SK-N-SH (cell line): Measurements from ENCODE around the gene S100A5. TPM values are rescaled to one million over a fixed set of nuclear protein-coding genes. Genes with fewer than 3 reads are reported as not detected.

Experiments used
- CTCF ChIA-PET: fragments of 300-600, 350-600 bp; formaldehyde crosslinking; extraction: SDS; loops from one replicate; lab custom pipeline; 2021; lab: Yijun Ruan, JAX
- POLR2A ChIA-PET: fragments of 350-600 bp; sonication (Branson Sonifier 250); formaldehyde crosslinking; extraction: SDS; loops from one replicate; lab custom pipeline; 2020; ENCODE audit warnings: antibody characterized with exemption, inconsistent platforms; lab: Yijun Ruan, JAX
- DNase-seq: peaks from one replicate; pipeline ENCODE4 v3.0.0; 2012
- H2AFZ ChIP-seq: fragments of 200-600 bp; sonication (generic); 2 replicates; pipeline ENCODE4 v1.8.1; 2016; ENCODE audit warnings: antibody characterized with exemption, mild to moderate bottlenecking, low read depth
- H3F3A ChIP-seq: fragments of 200-600 bp; sonication (generic); replicated peaks from 2 replicates; pipeline ENCODE3; 2016; ENCODE audit warnings: antibody characterized with exemption, mild to moderate bottlenecking; ENCODE audit not compliant: insufficient read depth
- H3K27ac ChIP-seq, 2 experiments: fragments of 200-500 bp in 1 of 2; fragments of 200-600 bp in 1 of 2; sonication (Bioruptor generic) in 1 of 2; sonication (generic), shearing (Covaris generic) in 1 of 2; 2 replicates each; pipeline versions ENCODE4 v1.5.1 to v1.6.1; 2014 to 2016; ENCODE audit warnings: low read depth in 2 of 2, inconsistent platforms in 1 of 2, low read length in 1 of 2, mild to moderate bottlenecking in 1 of 2, mixed read lengths in 1 of 2
- H3K27me3 ChIP-seq: fragments of 200-600 bp; sonication (generic), shearing (Covaris generic); 2 replicates; pipeline ENCODE4 v1.6.1; 2016; ENCODE audit warnings: mixed run types; ENCODE audit not compliant: insufficient read depth
- H3K36me3 ChIP-seq, 2 experiments: fragments of 200-500 bp in 1 of 2; fragments of 200-600 bp in 1 of 2; sonication (Bioruptor generic) in 1 of 2; sonication (generic) in 1 of 2; replicated peaks in 1 of 2; 2 replicates each; pipeline versions ENCODE3 to v1.5.1; 2014 to 2016; ENCODE audit warnings: low read length in 1 of 2, mild to moderate bottlenecking in 1 of 2; ENCODE audit not compliant: insufficient read depth in 2 of 2, control insufficient read depth in 1 of 2
- H3K4me1 ChIP-seq, 2 experiments: fragments of 200-500 bp in 1 of 2; fragments of 200-600 bp in 1 of 2; sonication (Bioruptor generic) in 1 of 2; sonication (generic), shearing (Covaris generic) in 1 of 2; 2 replicates each; pipeline versions ENCODE4 v1.5.1 to v1.6.1; 2014 to 2016; ENCODE audit warnings: low read depth in 1 of 2, low read length in 1 of 2, mixed run types in 1 of 2; ENCODE audit not compliant: insufficient read depth in 2 of 2, control insufficient read depth in 1 of 2
- H3K4me2 ChIP-seq: fragments of 200-600 bp; sonication (generic), shearing (Covaris generic); 2 replicates; pipeline ENCODE4 v1.6.1; 2017; ENCODE audit warnings: mixed run types
- H3K4me3 ChIP-seq, 2 experiments: fragments of 200-500 bp in 1 of 2; fragments of 200-600 bp in 1 of 2; sonication (Bioruptor generic) in 1 of 2; sonication (generic), shearing (Covaris generic) in 1 of 2; 2 replicates each; pipeline versions ENCODE4 v1.5.1 to v1.8.1; 2014 to 2016; ENCODE audit warnings: low read depth in 2 of 2, inconsistent platforms in 1 of 2, low read length in 1 of 2, mild to moderate bottlenecking in 1 of 2, mixed read lengths in 1 of 2, moderate library complexity in 1 of 2
- H3K79me2 ChIP-seq: fragments of 200-600 bp; sonication (generic); 2 replicates; pipeline ENCODE4 v1.8.1; 2017; ENCODE audit warnings: mild to moderate bottlenecking; ENCODE audit not compliant: insufficient read depth
- H3K9ac ChIP-seq: fragments of 200-600 bp; sonication (generic); 2 replicates; pipeline ENCODE4 v1.6.1; 2017; ENCODE audit warnings: mixed run types
- H3K9me2 ChIP-seq: fragments of 200-600 bp; sonication (generic); 2 replicates; pipeline ENCODE4 v1.6.1; 2017; ENCODE audit warnings: mixed run types
- H3K9me3 ChIP-seq: fragments of 200-600 bp; sonication (generic); 2 replicates; pipeline ENCODE4 v1.6.1; 2017; ENCODE audit warnings: mixed run types, mild to moderate bottlenecking, moderate library complexity
- H4K20me1 ChIP-seq: fragments of 200-600 bp; sonication (generic); 2 replicates; pipeline ENCODE4 v1.6.1; 2017; ENCODE audit warnings: mild to moderate bottlenecking, mixed run types; ENCODE audit not compliant: insufficient read depth
- CTCF ChIP-seq: fragments of 200-600 bp; sonication (generic); IDR thresholded peaks from 2 replicates; pipeline ENCODE4 v1.6.1; 2017; ENCODE audit warnings: antibody characterized with exemption, mild to moderate bottlenecking, moderate library complexity
- ELF1 ChIP-seq: IDR thresholded peaks from 2 replicates; pipeline ENCODE4 v1.4.0; 2012
- GABPA ChIP-seq: IDR thresholded peaks from 2 replicates; pipeline ENCODE4 v1.4.0; 2012; ENCODE audit warnings: low read depth, mild to moderate bottlenecking
- MAX ChIP-seq: IDR thresholded peaks from 2 replicates; pipeline ENCODE4 v1.4.0; 2012; ENCODE audit warnings: low read depth
- RAD21 ChIP-seq: IDR thresholded peaks from 2 replicates; pipeline ENCODE4 v1.6.1; 2012; ENCODE audit warnings: mild to moderate bottlenecking, low read length
- RCOR1 ChIP-seq: fragments of 150-350 bp; IDR thresholded peaks from 2 replicates; pipeline ENCODE4 v1.6.1; 2017; ENCODE audit warnings: antibody characterized with exemption, low read length
- TAF1 ChIP-seq: IDR thresholded peaks from 2 replicates; pipeline ENCODE4 v1.6.1; 2012; ENCODE audit warnings: low read depth, mild to moderate bottlenecking, low read length, moderate library complexity, borderline replicate concordance
- USF1 ChIP-seq: IDR thresholded peaks from 2 replicates; pipeline ENCODE4 v1.4.0; 2012; ENCODE audit warnings: low read depth, borderline replicate concordance
- WGBS: methylation state at CpG from one replicate; pipeline ENCODE4 v1.1.6; 2017; ENCODE audit warnings: low lambda C conversion rate; 5-methylcytosine and 5-hydroxymethylcytosine counted together
- polyA plus RNA-seq, 3 experiments: library from polyadenylated mRNA; depleted of rRNA; stranded (reverse); fragments of >200 nt; gene quantifications; 2 replicates each; pipeline ENCODE4 v1.2.3, GENCODE V29; 2012
- TF ChIP-seq, protein P1 (sequence below): fragments of 150-350 bp; IDR thresholded peaks from 2 replicates; pipeline ENCODE4 v1.6.1; 2016; ENCODE audit warnings: mild to moderate bottlenecking, low read depth, low read length

S100A5 gene
- polyA plus RNA-seq, 1 of the 3 experiments (the other 2 are of a cell fraction), result 0.15 TPM

GRCh38 chr1:153557877-153558276, 17.1 kb upstream of the S100A5 start:
- Histone ChIP-seq H3K79me2 (peaks cover 4% of the 10 kb centered on the region; the same call in 1 of the 2 replicates), H3K36me3 (no peaks in the 10 kb centered on the region), H3K4me1 (peaks cover 9 to 16% of the 10 kb centered on the region in 2 experiments; a peak in 2 of 4 replicates), H3K9me3 (no peaks in the 10 kb centered on the region), H3K9me2 (no peaks in the 10 kb centered on the region), H3K4me2 (no peak overlapping the region), H3K27ac (no peak overlapping the region), H4K20me1 (no peaks in the 10 kb centered on the region), H3F3A (no peaks in the 10 kb centered on the region), H3K9ac (no peak overlapping the region), H2AFZ (no peak overlapping the region), H3K4me3 (no peak overlapping the region), H3K27me3 (no peaks in the 10 kb centered on the region)
- 87% methylated on average over 3 of the region's 3 CpGs for WGBS
- CTCF ChIA-PET, result interaction anchor here (1.1 to 5.9 kb wide), 5 partner anchors 11 to 63 kb away, joined by 3 to 26 read pairs (median 5); no protein-coding TSS in a partner anchor
- TF ChIP-seq RAD21 (no peak), GABPA (no peak), RCOR1 (no peak)
- DNase-seq, result no peak
- POLR2A ChIA-PET, result no interaction called here

DNA sequence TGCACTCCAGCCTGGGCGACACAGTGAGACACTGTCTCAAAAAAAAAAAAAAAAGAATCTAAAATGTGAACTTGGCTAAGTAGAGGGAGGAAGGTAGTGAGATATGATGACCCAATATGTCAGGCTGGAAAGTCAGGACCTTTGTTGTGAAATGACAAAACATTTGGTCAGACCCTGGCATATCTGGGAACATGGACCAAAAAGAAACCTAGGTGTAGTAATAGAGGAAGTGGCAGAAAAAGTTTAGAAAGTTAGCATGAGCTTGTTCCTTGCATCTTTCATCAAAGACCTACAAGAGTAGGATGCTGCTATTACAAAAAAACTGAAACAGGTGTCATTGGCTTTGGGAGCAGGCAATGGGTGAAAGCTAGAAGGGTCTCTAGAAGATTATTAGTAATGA, 15.6 kb upstream of the S100A5 start:
- ChIA-PET CTCF (interaction anchor here (2.8 to 5.9 kb wide), 2 partner anchors 13 to 46 kb away, joined by 16 to 26 read pairs; no protein-coding TSS in a partner anchor), POLR2A (no interaction called here)
- no peak for DNase-seq
- no peak overlapping the region for H2AFZ ChIP-seq
- H3K9me3 ChIP-seq, result no peaks in the 10 kb centered on the region
- no peaks in the 10 kb centered on the region for H3F3A ChIP-seq
- H3K27me3 ChIP-seq, result no peaks in the 10 kb centered on the region
- WGBS, result 100% methylated on average over 1 of the region's 1 CpG
- no peak overlapping the region for H3K27ac ChIP-seq
- no peak overlapping the region for H3K9ac ChIP-seq
- H3K4me3 ChIP-seq, result no peak overlapping the region
- no peaks in the 10 kb centered on the region for H3K79me2 ChIP-seq
- H3K4me1 ChIP-seq, result peaks cover 9 to 14% of the 10 kb centered on the region in 2 experiments; a peak in 2 of 4 replicates
- H3K9me2 ChIP-seq, result no peaks in the 10 kb centered on the region
- H3K4me2 ChIP-seq, result no peak overlapping the region
- H4K20me1 ChIP-seq, result no peaks in the 10 kb centered on the region
- no peak for TF ChIP-seq ELF1
- TF ChIP-seq, protein P1, sequence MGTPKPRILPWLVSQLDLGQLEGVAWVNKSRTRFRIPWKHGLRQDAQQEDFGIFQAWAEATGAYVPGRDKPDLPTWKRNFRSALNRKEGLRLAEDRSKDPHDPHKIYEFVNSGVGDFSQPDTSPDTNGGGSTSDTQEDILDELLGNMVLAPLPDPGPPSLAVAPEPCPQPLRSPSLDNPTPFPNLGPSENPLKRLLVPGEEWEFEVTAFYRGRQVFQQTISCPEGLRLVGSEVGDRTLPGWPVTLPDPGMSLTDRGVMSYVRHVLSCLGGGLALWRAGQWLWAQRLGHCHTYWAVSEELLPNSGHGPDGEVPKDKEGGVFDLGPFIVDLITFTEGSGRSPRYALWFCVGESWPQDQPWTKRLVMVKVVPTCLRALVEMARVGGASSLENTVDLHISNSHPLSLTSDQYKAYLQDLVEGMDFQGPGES, result no peak
- TF ChIP-seq CTCF, result no peak
- TF ChIP-seq MAX, result no peak
- TF ChIP-seq TAF1, result no peak
- TF ChIP-seq USF1, result no peak
- TF ChIP-seq, all 33 proteins: peak for 0
- no peaks in the 10 kb centered on the region for H3K36me3 ChIP-seq
